ENCODE results near the gene MIB2.
"Not testable (repeated sequence)": the region's sequence is repeated elsewhere in the genome, so short reads cannot be mapped to it uniquely, and the experiment has no call there.

MIB2 gene

GRCh38 chr1:1647567-1648241, 32.4 kb downstream of the MIB2 start:
- not testable (repeated sequence) for DNase-seq (ENCODE audit: low read depth, low spot score)

- not testable (repeated sequence) for DNase-seq (ENCODE audit: low read depth, low spot score)
Observed at GRCh38 chr1:1648265-1648664, 33.0 kb downstream of the MIB2 start.

DNA sequence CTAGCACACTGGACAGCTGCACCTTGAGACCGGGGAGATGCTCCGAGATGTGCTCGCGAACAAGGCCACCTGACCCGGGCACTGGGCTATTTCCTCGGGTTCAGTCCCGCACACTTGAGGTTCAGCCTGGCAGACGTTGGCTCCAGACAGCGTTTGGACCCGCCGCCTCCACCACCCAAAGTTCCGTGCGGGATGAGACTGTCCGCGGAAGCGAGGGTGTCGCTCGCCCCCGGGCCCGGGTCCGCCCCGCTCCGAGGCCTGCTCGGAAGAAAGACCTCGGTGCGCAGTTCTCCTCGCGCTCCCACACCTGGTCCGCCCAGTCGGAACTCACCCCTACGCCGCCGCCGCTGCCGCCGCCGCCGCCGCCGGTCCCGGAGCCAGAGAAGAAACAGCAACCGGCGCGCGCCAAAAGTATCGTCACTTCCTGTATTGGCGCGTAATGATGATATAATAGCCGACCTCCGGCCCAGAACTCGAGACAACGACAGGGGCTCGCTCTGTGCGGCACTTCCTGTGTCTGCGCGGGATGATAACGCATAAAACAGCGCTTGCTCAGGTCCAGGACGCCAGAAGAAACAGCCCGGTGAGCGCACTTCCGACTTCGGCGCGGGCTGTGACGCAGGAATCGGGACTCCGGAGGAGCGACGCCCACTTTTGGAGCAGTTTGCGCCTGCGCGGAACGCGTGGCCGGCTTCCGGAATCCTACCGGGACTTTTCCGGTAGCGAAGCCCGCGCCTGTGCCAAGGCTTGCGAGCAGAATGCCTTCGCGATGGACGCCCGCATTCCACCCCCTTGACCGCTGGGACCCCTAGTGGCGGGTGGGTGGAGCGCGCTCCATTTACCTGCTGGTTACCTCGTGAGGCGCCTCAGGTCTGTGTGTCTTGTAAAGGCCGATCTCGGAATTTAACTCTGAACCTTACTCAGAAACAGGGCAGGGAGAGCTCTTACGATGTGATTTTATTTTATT, 43.6 kb downstream of the MIB2 start, which contains the start of gene CDK11B:
Gene CDK11B (minus strand): TSS at position 422 of the 967 bp plus-strand sequence. CDS start 1,519 bp downstream, outside the sequence.
- DNase-seq (ENCODE audit: low read depth, low spot score) = peak; percentile 99

- DNase-seq (ENCODE audit: low read depth, low spot score) = not testable (repeated sequence)
Observed at GRCh38 chr1:1662392-1662791, 47.1 kb downstream of the MIB2 start.

DNA sequence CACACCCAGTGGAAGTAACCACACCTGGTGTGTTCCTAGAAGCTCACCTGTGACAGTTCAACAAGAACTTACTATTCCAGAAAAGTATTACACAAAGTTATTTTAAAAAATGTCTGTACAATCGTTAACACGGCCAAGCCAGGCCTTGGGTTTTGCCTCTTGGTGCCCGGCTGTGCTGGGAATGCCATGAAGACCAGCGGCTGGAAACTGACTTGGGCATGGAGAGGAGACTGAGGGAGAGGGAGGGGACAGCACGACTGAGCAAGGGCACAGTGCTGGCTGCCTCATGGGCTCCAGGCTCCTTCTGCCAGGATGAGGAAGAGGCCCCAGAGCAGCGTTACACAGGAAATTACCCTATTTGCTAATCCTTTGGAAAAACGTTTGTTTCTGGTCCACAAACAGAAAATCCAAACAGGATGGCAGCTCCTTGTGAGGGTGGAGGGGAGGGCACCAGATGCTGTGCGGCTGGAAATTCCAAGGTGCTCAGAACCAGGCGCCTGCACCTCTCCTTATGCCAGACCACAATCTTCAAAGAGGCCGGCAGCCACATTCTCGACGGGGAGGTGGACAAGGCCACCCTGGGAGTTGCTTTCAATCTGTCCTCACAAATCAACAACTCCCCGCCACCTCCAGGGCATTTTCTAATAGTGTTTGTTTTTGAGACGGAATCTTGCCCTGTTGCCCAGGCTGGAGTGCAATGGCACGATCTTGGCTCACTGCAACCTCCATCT, 47.7 kb downstream of the MIB2 start:
- DNase-seq (ENCODE audit: low read depth, low spot score) = peak; percentile 56

DNA sequence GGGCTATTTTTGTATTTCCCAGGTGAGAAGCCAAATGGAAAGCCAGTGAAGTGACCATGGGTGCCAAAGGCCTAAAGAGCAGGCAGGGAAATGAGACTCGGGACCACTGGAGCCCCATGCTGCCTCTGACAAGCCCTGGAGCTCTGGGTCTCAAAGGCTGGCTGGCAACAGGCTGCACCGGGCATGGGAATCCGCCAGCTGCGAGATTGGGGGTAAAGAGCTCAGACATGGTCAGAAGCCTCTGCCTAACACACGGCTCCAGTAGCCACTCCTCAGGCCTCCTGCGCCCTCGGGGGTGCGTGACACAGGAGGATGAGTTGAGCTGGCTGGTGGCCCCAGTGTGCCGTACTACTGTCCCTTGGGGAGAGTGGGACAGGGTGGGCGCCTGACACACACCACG, 49.0 kb downstream of the MIB2 start:
- DNase-seq (ENCODE audit: low read depth, low spot score) = not testable (repeated sequence)

DNA sequence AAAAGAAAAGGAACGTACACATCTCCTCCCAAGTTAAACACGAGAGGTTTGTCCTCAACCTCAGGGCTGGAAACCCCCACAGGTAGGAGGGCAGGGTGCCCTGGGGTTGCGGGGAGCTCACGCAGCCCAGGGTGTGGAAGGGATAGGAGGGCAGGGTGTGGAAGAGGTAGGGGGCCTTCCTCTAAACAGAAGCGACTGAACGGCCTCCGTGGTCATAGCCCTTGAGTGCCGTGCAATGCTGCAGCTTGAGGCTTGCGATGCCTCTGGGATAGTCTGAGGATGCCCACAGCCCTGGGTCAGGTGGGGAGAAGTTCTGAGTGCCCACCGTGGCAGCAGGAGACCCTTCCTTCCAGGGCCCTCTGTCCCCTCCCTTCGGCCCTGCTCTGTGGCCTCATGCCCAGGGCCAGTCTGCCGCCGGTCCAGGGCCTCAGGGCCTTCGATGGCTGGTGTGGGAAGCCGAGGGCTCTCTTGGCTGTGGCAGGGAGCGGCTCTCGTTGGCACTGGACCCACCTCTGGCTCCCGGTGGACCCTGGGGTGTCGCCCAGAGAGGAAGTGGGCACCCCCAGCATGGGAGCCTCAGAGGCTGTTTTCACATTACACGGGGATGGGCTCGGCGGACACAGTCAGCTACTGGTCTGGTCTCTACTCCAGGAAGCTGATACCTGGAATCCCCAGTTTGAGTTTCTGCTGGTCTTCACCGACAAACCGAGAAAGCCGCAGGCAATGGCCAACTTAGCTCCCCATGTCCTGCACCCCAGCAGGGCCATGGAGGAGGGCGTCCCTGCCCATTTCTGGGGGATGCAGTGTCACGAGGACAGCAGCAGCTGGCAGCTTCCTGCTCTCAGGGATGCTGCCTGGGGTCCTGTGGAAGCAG, 49.9 kb downstream of the MIB2 start:
- DNase-seq (ENCODE audit: low read depth, low spot score) = no peak

GRCh38 chr1:1665815-1666251, 50.5 kb downstream of the MIB2 start:
- peak; percentile 43 for DNase-seq (ENCODE audit: low read depth, low spot score)

DNA sequence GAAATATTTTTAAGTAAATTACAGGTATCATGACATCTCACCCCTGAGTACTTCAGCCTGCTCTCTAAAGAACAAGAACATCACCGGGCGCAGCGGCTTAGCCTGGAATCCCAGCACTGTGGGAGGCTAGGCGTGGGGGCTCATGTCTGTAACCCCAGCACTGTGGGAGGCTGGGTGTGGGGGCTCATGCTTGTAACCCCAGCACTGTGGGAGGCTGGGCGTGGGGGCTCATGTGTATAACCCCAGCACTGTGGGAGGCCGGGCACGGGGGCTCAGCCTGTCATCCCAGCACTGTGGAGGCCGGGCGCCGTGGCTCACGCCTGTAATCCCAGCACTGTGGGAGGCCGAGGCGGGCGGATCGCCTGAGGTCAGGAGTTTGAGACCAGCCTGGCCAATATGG, 51.2 kb downstream of the MIB2 start:
- DNase-seq (ENCODE audit: low read depth, low spot score) = no peak

DNA sequence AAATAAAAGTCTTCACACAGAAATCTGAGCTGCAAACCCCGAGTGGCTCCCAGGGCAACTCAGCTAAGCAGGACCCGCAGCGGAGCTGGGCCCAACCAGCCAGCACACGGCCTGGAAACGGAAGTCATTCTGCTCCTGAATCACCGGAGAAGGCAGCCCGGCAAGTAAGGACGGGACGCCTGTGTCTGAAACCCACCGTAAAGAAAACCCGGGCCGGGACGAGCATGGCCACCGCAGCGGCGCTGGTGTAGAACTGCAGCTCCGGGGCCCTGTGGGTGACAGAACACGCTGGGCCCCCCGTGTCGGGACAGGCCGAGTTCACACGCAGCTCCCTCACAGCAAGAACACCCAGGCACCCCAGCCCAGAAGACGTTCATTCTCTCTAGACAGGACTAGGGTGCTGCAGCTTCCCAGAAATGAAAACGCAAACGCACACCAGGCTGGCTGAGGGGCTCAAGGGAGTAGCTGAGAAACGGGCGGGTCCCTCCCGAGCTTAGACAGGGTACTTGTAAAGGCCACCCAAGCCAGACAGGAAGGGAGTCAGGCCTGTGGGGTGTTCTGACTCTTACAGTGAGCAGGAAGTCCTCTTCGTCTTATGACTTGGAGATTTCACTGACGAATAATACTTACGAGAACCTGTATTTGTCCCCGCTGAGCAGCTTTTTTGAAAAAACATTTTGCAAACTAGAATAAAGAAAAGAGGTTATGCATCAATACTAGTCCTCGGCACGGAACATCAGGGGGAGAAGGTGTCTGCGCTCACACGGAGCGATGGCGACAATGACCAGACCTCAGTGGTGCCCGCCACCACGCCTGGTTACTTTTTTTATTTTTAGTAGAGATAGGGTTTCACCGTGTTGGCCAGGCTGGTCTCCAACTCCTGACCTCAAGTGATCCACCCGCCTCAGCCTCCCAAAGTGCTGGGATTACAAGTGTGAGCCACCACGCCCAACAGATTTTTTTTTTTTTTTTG, 54.5 kb downstream of the MIB2 start:
- DNase-seq (ENCODE audit: low read depth, low spot score) = no peak

- DNase-seq (ENCODE audit: low read depth, low spot score) = no peak
Observed at GRCh38 chr1:1670866-1671265, 55.6 kb downstream of the MIB2 start.

GRCh38 chr1:1671365-1672119, 56.2 kb downstream of the MIB2 start:
- DNase-seq (ENCODE audit: low read depth, low spot score) = no peak

DNA sequence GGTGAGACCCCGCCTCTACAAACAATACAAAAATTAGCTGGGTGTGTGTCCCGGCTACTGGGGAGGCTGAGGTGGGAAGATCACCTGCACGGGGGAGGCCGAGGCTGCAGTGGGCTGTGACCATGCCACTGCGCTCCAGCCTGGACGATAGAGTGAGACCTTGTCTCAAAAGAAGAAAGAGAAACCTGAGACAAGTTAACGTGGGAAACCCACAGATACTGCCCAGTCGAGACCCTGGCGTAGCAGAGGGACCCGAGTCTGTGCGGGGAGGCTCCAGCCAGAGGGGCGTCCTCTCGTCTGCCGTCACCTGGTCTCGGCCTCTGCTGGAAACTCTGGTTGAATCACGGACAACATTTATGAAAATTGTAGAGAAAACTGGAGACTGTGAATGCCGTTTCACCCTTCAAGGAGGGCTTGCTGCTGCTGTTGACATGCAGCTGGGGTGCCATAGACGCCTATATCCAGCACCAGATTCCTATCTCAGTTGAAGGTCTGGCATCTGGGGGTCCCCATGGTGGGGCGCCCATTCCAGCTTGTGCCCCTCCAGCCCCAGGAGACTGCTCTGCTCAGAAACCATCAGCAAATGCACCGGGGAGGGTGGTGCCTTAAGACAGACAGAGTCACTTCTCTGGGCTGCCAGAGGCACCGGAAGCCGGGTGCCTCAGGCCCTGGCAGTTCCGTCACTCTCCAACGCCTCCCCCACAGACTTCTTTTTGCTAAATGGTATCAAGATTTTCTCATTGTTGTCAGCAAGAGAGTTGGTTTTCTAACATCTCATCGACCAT, 57.1 kb downstream of the MIB2 start:
- DNase-seq (ENCODE audit: low read depth, low spot score) = no peak

DNA sequence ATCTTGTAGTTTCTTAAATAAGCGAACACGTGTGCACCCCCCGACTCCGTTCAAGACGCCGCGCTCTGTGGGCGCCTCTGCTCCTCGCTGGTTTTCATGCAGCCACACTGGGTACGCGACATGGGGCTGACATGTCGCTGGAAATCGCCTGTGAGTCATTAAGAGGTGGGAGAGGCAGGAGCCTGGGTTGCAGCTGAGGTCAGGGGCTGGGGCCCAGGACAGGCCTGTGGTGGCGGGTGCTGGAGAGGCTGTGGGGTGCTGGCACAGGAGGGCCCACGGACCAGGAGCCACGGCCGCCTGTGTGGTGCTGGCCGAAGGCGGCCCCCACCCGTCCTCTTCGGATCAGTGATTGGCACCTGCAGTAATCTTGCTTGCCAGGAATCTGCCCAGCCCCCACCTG, 59.5 kb downstream of the MIB2 start:
- DNase-seq (ENCODE audit: low read depth, low spot score) = not testable (repeated sequence)

DNA sequence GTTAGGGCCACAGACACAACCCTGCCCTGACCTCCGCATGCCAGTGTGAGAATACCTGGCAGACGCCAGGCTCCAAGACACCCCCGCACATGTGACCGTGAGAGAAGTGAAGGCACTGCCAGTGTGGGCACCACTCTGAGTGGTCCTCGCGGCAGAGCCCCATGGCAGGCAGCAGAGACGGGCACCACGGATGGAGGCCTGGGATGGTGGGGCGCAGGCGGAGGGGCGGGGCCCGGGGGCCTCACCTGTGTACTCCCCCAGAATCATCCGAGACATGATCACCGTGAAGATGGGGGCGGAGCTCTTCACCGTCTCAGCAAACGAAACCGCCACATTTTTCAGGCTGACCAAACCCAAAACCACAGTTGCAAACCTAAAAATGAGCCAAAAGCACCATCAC, 59.9 kb downstream of the MIB2 start:
- DNase-seq (ENCODE audit: low read depth, low spot score) = not testable (repeated sequence)

DNA sequence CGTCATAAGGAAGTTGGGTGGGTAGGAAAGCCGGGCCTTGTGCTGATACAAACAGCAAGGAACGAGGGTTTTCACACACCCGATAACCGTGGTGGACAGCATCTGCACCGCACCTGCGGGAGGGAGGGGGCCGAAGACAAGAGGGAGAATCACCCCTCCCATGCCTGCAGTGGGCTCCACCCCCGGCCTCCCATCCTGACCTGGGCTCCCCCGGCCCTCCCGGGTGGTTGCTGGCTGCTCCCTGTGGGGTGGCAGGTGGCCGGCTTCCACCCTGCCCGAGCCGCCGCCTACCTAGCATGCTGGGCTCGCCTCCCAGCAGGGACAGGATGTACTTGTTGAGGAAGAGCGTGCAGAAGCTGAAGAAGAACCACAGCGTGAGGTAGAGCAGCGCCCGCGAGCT, 60.8 kb downstream of the MIB2 start:
- not testable (repeated sequence) for DNase-seq (ENCODE audit: low read depth, low spot score)

DNA sequence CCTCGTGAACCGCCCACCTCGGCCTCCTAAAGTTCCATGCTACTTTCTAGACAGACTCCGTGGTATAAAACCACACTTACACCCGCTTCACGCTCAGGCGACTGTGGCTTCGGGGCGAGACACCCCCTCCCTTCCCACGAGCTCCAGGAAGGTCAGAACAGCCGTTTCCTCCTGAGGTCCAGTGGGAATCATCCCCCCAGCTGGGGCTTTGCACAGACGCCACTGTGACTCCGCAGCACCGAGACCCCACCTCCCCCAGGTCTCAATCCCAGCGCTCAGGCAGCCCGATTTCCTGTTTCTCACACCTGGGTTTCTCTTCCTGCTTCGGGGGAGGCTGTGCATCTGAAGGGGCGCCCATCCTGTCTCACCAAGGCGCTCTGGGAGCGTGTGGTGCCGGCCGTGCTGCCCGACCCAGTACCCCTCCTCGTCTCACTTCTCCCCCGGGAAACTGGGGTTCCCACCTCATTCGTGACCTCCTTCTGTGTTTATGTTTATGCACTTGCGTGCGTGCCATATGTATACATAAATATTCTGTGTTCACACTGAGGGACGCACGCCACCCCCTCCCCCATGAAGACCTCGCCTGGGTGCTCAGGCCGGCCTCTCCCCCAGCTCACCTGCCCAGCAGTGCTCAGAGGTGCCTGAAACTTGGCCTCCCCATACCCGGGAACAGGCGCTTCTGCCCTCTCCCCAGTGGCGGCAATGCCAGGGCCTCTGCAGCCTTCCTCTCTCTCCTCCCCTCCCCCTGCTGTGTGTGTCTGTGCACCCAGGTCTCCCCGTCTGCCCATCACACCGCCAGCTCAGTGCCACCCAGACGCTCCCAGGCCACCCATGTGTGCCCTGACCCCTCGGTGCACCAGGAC, 62.6 kb downstream of the MIB2 start:
- DNase-seq (ENCODE audit: low read depth, low spot score) = no peak

Measured in ELF-1 (cell line).